ENCODE results near the gene SLC22A6. TPM values are rescaled to one million over a fixed set of nuclear protein-coding genes. Genes with fewer than 3 reads are reported as not detected.
A peak's percentile ranks its signal among the peaks of the same experiment; 100 is the strongest.

SLC22A6 gene
- total RNA-seq, 3 donors from 2014 or later: not detected

DNA sequence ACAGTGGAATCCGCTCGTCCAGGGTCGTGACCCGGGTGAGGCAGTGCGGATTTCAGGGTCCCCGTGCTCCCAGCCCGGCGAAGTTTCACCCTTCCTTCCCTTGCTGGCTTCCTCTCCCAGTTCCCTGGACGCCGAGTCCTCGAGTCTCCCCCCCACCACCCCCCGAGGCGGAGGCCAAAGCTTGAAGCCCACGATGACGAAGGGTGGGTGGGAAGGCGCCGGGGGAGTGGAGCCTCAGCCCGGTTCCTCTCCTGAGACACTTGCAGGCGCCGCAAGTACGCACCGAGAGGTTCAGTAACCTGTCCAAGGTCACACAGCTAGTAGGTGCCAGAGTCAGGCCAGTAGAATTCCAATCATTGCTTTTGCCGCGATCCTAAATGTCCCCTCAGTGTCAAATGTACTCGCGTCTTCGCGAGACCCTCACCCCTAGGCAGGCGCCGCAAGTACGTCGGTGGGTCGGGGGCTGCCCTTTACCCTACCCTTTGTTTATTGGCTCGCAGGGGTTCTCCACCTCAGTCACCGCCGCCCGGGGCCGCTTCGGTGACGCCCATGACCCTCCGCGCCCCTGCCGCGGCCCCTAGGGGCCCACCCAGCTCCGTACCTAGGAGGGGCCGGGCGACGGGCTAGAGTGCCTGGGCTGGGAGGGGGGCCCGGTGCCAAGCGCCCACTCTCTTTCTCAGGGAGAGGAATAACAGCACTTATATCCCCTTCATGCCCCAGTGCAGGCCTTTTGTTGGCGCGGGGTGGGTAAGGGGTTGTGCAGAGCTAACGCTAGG, 57.9 kb downstream of the SLC22A6 start:
- Histone ChIP-seq H3K27me3 (peaks cover 5 to 40% of the 10 kb centered on the region in 2 donors), H3K27ac (no peak overlapping the region), H3K4me1 (no peaks in the 10 kb centered on the region), H3K9me3 (no peaks in the 10 kb centered on the region), H3K4me3 (peak overlapping the region; percentile 26 to 58 (median 31)), H3K36me3 (no peaks in the 10 kb centered on the region)
- intact Hi-C loops (cut with DNase I; ENCODE audit: low total_unique reads): no loop called here
- TF ChIP-seq POLR2AphosphoS5 (IDR thresholded peaks at IDR 0.05) (no peak), CTCF (IDR thresholded peaks at IDR 0.05) (no peak), POLR2A (IDR thresholded peaks at IDR 0.05) (no peak)
- DNase-seq (ENCODE audit: low spot score in 2 of 2): peak in 1 of 2 donors; percentile 31

Other genes starting within 250 kb of the SLC22A6 start
- 1 to 10 TPM; 5.9 to 9.7 (median 9.0) TPM for gene ZBTB3, start 230.8 kb downstream of the SLC22A6 start, total RNA-seq
- gene POLR2G, start 223.4 kb downstream of the SLC22A6 start, total RNA-seq: 10 to 100 TPM; 54.2 to 80.6 (median 65.5) TPM
- gene TAF6L, start 213.6 kb downstream of the SLC22A6 start, total RNA-seq: 10 to 100 TPM; 14.1 to 20.8 (median 20.5) TPM
- 10 to 100 TPM; 61.4 to 66.9 (median 64.9) TPM for gene TMEM179B, start 197.6 kb downstream of the SLC22A6 start, total RNA-seq
- 10 to 100 TPM; 26.9 to 34.1 (median 29.8) TPM for gene TMEM223, start 193.0 kb downstream of the SLC22A6 start, total RNA-seq
- 10 to 100 TPM; 74.9 to 89.3 (median 76.4) TPM for gene NXF1, start 179.5 kb downstream of the SLC22A6 start, total RNA-seq
- gene STX5, start 152.9 kb downstream of the SLC22A6 start, total RNA-seq: 10 to 100 TPM; 30.8 to 42.3 (median 34.2) TPM
- gene TEX54, start 152.1 kb downstream of the SLC22A6 start, total RNA-seq: 1 to 10 TPM in 1 of 3 donors, not detected in 2; 1.6 TPM
- 10 to 100 TPM; 46.6 to 62.6 (median 48.7) TPM for gene WDR74, start 145.4 kb downstream of the SLC22A6 start, total RNA-seq
- gene SLC3A2, start 104.1 kb downstream of the SLC22A6 start, total RNA-seq: 100 to 1,000 TPM; 147 to 214 (median 171) TPM
- gene CHRM1, start 63.6 kb downstream of the SLC22A6 start, total RNA-seq: 1 to 10 TPM in 1 of 3 donors, under 1 TPM in 1, not detected in 1; 0.88 to 1.3 TPM
- gene SLC22A8, start 30.9 kb upstream of the SLC22A6 start, total RNA-seq: not detected
- gene SLC22A24, start 159.3 kb upstream of the SLC22A6 start, total RNA-seq: not detected

Data from breast epithelium (tissue), 4 donors.